A204.1 (cell line): ENCODE results near the gene UBTD2.
"Not testable (repeated sequence)": the region's sequence is repeated elsewhere in the genome, so short reads cannot be mapped to it uniquely, and the experiment has no call there.

Experiments
- FAIRE-seq: peaks from 2 replicates; lab custom pipeline; 2012; peaks lifted over from hg19 to GRCh38; lab: Jason Lieb, UNC

Gene UBTD2

DNA sequence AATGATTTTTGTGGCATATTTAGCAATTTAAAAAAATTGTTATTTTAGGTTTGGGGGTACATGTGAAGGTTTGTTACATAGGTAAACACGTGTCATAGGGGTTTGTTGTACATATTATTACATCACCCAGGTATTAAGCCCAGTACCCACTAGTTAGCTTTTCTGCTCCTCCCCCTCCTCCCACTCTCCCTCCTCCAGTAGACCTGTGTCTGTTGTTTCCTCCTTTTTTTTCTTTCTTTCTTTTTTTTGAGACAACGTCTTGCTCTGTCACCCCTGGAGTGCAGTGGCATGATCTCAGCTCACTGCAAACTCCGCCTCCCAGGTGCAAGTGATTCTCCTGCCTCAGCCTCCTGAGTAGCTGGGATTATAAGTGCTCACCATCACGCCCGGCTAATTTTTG is 8.3 kb upstream of the UBTD2 start:
- not testable (repeated sequence) for FAIRE-seq

DNA sequence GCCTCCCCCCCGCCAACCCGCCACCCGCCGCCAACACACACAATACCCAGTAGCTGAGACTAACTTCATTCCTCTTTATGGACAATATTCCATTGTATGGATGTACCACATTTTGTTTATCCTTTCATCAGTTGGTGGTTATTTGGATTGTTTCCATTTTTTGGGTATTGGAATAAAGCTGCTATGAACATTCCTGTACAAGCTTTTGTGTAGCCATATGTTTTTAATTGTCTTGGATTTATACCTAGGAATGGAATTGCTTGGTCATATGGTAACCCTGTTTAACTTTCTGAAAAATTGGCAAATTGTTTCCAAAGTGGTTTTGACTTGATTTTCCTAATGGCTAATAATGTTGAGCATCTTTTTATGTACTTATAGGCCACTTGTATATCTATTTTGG is 4.9 kb upstream of the UBTD2 start:
- FAIRE-seq, result no peak

DNA sequence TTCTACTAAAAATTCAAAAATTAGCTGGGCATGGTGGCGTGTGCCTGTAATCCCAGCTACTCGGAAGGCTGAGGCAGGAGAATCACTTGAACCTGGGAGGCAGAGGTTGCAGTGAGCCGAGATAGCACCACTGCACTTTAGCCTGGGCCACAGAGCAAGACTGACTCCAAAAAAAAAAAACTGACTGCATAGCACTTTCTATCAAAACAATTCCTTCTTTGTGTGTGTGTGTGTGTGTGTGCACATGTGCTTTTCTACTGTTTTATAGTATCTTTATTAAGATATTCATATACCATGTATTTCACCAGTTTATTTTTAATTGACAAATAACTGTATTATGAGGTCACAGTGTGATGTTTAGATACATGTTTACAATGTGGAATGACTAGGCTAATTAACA is 3.6 kb upstream of the UBTD2 start:
- FAIRE-seq, result not testable (repeated sequence)

DNA sequence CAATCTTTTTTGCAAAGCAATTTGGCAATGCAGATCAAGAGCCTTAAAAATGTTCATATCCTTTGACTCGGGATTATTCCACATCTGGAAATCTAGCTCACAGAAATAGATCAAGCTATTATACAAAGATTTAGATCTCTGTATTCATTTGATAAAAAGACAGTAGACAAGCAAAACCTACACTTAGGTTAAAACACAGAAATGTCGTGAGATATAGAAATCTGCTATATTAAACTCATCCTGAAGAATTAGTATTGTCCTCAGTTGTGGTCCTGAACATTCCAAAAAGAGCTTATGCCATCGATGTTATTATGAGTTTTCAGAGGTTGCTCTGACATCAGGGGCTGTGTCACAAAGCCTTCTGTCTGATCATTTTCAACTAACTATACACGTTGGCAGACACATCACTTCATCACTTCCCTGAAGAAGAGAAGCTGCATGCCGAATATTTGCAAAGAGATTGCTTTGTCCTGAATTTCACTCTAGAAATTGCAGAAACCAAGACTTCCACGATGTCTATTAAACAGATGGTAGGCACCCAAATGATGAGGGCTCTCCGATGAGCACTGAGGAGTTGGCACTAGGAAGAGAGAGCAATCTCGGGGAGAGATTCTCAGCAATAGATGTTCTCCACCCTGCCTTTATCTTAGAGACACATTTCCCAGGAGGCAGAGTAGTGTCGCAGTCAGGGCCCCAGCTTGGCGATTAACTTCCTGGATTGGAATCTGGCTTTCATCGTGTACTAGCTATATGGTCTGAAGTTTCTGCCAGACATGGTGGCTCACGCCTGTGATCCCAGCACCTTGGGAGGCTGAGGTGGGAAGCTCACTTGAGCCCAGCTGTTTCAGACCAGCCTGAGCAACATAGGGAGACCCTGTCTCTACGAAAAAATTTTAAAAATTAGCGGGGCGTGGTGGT is 1.9 kb upstream of the UBTD2 start:
- FAIRE-seq, result no peak

DNA sequence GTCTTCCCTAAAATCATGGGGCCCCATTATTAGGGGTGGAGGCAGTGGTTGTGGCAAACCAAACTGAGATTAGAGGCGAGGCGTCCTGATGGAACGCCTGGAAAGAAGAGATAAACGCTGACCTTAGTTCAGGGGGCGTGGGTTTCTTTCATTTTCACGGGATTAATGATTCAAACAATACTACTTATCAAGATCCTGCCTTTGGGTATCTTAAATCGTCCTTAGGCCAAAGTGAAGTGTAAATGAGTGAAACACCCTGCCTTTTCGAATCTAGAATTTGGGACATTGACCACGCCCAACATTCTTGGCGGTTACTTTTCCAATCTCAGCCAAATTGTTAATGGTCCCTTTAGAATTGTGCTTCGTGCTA is 1.0 kb upstream of the UBTD2 start:
- no peak for FAIRE-seq

DNA sequence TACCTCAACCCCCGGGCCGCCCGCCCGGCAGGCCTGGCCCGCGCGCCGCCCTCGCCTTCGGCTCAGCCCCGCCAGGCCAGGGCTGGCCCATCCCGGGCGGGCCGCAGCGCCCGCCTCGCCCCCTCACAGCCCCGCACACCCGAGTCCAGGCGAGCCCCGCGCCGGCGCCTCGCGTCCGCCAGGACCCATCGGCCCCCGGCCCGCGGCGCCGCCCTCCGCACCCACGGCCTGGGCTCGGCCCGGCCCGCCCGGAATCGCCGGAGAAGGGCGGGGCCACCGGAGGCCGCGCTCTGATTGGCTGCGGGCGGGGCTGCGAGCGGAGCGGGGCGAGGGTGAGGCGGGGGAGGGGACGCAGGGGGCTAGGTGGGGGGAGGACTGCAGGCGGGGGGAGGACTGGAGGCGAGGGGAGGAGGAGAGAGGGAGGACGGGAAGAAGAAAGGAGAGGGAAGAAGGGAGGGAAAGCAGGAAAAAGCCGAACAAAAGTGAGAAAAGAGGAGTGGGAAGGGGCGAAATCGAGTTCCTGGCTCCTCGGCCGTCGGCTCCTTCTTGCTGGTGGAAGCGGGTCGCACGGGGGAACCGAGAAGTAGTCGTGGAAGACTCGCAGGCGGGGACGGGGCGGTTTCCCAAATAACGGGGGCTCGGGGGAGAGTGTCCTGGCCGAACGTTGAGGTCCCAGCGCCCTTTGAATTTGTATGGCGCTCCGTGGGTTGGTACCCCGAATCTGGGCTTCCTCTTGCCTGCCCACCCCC is 472 bp upstream of the UBTD2 start:
- no peak for FAIRE-seq

- no peak for FAIRE-seq
Measured at GRCh38 chr5:172282272-172283019, 1.1 kb downstream of the UBTD2 start.

DNA sequence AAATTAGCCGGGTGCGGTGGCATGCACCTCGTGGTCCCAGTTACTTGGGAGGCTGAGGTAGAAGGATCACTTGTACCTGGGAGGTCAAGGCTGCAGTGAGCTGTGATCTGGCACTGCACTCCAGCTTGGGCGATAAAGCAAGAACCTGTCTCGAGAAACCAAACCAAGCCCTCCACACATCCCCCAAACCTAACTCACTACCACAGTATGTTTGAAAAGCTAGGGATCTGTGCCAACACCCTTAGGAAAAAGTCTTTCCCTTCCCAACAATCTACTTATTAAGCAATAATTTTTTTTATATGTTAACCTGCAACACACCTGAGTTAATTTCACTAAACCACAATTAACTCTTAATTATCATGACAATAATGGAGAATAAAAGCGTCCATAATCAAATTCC is 2.2 kb downstream of the UBTD2 start:
- no peak for FAIRE-seq

DNA sequence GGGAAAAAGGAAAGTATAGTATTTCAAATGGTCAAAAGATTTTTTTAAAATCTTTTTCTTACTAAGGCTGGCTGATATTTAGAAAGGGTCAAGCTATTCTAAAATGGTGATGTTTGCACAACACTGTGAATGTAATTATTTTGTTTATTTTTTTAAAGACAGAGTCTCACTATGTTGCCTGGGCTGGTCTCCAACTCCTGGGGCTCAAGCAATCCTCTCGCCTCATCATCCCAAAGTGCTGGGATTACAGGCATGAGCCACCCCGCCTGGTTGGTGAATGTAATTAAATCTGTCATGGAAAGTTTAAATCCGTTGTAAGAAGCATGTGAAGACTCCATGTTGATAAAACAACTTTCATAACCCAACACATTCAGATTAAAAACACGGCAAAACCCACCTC is 2.6 kb downstream of the UBTD2 start:
- no peak for FAIRE-seq

DNA sequence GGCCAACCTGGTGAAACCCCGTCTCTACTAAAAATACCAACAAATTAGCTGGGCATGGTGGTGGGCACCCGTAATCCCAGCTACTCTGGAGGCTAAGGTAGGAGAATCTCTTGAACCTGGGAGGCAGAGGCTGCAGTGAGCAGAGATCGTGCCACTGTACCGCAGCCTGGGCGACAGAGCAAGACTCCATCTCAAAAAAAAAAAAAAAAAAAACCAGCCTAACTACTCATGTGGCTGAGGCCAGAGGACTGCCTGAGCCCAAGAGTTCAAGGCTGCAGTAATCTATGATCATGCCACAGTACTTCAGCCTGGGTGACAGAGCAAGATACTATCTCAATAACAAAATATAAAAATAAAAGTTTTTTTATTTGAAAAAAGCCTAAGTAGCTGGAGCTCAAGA is 3.2 kb downstream of the UBTD2 start:
- FAIRE-seq, result no peak

DNA sequence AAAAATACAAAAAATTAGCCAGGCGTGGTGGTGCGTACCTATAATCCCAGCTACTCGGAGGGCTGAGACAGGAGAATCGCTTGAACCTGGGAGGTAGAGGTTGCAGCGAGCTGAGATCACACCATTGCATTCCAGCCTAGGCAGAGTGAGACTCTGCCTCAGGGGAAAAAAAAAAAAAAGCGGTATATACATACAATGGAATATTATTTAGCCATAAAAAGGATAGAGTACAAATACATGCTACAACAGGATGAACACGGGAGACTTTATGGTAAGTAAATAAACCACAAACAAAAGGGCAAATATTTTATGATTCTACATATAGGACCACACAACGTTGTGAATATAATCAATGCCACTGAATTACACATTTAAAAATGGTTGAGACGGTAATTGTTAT is 5.2 kb downstream of the UBTD2 start:
- FAIRE-seq, result no peak

GRCh38 chr5:172276214-172276613 is 7.3 kb downstream of the UBTD2 start:
- no peak for FAIRE-seq

DNA sequence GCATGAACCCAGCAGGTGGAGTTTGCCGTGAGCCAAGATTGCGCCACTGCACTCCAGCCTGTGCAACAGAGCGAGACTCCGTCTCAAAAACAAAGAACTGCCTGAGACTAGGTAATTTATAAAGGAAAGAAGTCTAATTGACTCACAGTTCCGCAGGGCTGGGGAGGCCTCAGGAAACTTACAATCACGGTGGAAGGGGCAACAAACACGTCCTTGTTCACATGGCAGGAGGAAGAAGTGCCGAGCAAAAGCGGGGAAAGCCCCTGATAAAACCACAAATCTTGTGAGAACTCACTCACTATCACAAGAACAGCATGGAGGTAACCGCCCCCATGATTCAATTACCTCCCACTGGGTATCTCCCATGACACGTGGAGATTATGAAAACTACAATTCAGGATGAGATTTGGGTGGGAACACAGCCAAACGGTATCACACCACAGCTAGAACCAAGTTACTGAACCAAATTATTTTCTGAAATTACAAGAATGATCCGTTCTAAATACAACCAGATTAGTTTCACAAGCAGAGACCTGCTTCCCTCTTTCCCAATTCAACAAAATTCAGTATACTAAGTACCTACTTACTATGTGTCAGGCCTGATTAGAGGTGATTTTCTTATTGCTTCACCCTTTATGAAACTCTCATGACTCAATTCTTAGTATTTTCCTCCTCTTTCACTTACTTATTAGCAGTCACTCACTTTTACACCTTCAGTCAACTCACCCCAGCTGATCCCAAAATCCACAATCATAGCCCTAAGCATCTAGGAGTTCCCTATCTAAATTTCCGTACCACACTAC is 8.4 kb downstream of the UBTD2 start:
- FAIRE-seq, result no peak

DNA sequence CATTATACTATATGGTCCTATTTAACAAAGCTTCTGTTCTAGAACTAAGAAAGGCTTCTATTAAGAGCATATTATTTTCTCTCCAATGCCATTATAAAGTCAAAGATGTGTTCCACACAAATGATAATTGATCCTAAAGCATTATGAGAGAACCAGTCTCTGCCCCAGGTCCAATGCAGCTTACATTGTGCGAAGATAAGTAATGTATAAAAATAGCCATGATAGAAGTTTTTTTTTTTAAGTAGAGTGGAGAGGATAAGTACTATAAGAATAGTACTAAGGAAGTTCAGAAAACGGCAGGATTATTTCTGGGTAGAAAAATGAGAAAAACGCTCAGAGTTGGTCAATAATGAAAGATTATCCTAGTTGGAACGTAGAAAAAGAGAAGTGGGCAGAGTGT is 15.6 kb downstream of the UBTD2 start:
- no peak for FAIRE-seq

DNA sequence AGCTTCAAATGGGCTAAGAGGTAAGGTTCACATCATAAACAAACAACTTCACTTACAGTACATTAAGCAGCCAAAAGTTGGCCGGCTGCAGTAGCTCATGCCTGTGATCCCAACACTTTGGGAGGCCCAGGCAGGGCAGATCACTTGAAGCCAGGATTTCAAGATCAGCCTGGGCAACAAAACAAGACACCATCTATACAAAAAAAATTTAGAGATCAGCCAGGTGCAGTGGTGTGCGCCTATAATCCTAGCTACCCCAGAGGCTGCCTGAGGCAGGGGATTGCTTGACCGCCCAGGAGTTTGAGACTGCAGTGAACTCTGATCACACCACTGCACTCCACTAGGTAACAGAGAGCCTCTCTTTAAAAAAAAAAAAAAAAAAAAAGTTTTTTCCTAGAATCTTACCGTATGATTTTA is 16.9 kb downstream of the UBTD2 start:
- FAIRE-seq, result no peak

DNA sequence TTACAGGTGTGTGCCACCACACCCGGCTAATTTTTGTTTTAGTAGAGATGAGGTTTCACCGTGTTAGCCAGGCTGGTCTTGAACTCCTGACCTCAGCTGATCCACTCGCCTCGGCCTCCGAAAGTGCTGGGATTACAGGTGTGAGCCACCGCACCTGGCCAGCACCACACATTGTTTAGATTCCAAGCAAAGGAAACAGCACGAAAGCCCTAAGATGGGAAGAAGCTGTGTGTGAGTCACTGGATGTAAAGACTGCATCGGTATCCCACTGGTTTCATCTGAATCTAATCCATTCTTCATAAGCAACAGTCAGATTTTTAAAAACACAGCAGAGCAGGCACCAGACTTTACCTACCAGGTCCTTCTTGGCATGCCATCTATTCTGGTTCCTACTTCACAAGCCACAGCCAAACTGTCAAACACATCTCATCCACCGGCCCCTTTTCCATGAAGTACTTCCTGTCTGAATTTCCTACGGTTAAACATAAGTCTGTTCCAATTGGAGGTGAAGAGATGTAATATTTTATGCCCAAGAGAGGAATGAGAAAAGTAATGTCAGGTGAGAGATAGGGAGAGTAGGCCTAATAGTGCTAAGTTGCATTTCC is 17.4 kb downstream of the UBTD2 start:
- FAIRE-seq, result no peak

- no peak for FAIRE-seq
Measured at GRCh38 chr5:172264815-172265395, 18.7 kb downstream of the UBTD2 start.

DNA sequence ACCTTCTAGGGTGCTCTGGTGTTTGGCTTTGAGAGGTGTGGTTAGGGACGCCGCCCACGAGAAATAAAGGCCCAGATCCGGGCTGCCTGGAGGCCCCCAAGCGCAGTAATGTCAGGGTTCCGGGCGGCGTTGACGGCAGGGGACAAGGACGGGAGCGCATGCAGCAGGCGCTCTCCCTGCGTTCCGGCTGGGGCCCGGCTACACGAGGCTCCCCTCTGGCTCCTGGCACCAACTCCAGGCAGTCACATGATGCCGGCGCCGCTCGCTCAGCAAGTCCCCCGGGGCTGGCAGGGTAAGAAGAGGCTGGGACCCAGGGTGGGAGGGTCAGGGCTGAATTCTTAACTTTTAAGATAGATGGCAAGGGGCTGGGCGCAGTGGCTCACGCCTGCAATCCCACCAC is 28.1 kb downstream of the UBTD2 start:
- FAIRE-seq, result no peak

GRCh38 chr5:172252501-172252900 is 31.1 kb downstream of the UBTD2 start:
- FAIRE-seq, result no peak

- no peak for FAIRE-seq
Measured at GRCh38 chr5:172251419-172251818, 32.1 kb downstream of the UBTD2 start.

DNA sequence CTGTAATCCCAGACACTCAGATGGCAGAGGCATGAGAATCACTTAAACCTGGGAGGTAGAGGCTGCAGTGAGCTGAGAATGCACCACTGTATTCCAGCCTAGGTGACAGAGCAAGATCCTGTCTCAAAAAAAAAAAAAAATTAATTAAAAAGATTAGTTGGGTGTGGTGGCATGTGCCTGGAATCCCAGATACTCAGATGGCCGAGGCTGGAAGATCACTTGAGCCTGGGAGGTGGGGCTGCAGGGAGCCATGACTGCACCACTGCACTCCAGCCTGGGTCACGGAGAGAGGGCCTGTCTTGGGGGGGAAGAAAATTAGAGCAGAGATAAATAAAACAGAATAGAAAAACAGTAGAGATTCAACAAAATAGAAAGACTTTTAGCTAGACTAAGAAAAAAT is 34.9 kb downstream of the UBTD2 start:
- no peak for FAIRE-seq
